SHP77 treated with DMSO at 0.1 percent for 48 hours (cell line): ENCODE results near the gene AK3.
"Not testable (repeated sequence)": the region's sequence is repeated elsewhere in the genome, so short reads cannot be mapped to it uniquely, and the experiment has no call there.

ENCODE experiments used
- DNase-seq: peaks from one replicate; lab custom pipeline; 2025; lab: John Stamatoyannopoulos, UW

Gene AK3

DNA sequence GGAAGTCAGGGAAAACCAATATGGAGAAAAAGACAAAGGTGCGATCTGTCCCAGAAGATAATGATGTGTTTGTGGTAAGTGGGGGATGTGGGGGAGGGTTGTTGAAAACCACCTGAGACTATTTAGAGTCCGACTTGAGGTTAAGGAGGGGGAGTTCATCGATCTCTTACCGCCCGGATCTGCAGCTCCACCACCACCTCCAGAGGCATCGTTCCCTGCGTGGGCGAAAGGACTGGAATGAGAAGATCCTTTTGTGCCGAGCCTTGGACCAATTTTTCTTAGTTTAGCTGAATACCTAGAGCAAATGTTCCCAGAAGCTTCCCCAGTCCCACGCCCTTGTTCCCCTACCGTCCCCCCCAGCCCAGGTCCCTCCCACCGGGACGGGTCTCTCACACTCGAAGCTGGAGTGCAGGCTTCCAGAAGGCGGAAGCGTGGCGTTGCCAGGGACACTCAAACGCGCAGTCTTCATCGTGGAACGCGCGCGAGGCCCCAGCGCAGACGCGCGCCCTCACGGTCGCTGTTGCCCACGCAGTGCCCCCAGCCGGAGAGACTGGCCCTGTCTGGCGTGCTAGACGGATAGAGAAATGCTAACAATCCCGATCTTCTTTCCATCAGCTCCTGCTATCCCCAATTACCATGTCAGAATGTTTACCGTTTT is 74.8 kb downstream of the AK3 start, which contains the start of gene SPATA6L:
SPATA6L (minus strand) TSS at position 439 of the 658 bp plus-strand sequence; CDS start at position 209, 230 bp downstream.
- peak; percentile 22 for DNase-seq

DNA sequence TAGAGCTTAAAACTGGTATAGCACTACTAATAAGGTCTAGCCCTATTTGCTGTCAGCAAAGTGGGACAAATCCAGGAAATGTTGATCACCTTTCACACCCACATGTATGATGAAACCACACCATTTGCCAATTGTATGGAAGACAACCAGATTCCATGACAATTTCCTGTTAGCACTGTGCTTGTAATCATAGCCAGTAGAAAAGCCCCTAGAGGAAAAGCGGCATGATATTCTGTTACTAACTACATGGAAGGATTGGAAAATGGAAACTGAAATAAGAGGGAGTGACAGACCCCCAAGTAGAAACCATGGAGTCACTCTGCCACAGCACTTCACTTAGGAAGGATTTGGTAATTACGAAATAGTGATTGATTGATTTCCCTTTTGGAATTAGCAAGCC is 75.6 kb downstream of the AK3 start:
- DNase-seq = no peak

- no peak for DNase-seq
Observed at GRCh38 chr9:4663956-4664355, 77.0 kb downstream of the AK3 start.

DNA sequence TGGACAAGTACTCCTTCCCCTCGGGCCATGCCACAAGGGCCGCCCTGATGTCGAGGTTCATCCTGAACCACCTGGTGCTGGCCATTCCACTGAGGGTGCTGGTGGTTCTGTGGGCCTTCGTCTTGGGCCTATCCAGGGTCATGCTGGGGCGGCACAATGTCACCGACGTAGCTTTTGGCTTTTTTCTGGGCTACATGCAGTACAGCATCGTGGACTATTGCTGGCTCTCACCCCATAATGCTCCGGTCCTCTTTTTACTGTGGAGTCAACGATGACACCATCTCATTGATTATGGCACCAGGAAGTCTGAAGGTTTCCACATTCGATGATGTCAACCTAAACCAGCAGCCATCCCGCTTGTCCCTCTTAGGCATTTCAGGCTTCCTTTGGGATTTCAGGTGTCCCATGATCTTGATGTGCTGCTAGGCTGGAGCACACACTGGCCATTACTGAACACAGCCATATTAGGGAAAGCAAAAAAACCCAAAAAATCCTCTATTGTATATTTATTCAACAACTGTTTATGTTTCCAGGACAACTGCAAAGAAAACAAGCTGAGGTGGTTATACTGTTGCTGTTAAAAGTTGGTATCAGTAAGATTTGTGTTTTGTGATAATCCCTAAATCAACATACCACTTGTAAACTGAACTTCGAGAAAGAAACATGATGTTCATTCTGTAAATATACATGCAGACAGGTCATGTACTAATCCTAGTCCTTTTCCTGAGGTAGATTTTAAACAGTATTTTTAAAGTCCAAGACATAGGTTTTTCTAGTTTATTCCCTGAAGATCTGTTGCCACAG is 77.8 kb downstream of the AK3 start:
- no peak for DNase-seq

DNA sequence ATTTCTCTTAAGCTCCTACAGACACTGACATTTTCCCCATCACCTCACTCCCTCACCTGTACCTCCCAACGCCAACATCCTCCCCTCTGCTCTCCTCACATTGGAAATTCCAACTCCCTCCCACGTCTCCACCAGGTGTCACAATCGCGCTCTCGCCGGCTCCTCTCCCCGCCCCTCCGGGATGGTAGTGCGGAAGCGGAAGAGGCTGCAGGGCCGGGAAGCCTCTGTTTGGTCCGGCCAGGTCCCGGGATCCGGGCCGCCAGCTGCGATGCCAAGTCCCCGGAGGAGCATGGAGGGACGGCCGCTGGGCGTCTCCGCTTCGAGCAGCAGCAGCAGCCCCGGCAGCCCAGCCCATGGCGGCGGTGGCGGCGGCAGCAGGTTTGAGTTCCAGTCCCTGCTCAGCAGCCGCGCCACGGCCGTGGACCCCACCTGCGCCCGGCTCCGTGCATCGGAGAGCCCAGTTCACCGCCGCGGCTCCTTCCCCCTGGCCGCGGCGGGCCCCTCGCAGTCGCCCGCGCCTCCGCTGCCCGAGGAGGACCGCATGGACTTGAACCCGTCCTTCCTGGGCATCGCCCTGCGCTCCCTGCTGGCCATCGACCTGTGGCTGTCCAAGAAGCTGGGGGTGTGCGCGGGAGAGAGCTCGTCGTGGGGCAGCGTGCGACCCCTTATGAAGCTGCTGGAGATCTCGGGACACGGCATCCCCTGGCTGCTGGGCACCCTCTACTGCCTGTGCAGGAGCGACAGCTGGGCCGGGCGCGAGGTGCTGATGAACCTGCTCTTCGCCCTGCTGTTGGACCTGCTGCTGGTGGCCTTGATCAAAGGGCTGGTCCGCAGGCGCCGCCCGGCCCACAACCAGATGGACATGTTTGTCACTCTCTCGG is 78.7 kb downstream of the AK3 start, which contains the start of gene PLPP6:
PLPP6 (plus strand) TSS at position 187 of the 881 bp plus-strand sequence; CDS start at position 269, 82 bp downstream.
- DNase-seq = peak; percentile 6

DNA sequence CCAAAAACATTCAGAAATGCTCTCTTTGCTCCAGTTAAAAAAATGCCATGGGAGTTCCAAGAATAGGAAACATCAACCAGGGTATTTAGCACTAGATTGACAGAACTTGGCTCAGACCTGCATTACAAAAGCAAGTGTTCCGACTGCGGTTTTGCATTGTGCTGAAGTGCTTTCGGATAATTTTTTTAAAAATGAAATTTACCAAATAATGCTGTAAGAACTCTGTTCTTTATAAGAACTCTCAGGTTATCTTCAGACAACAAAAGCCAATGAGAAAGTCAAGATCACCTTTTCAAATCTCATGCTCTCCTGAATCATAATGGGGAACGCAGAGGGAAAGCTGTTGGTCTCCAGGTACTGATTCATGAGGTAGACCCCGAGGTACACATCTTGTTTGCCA is 79.4 kb downstream of the AK3 start:
- DNase-seq = no peak

DNA sequence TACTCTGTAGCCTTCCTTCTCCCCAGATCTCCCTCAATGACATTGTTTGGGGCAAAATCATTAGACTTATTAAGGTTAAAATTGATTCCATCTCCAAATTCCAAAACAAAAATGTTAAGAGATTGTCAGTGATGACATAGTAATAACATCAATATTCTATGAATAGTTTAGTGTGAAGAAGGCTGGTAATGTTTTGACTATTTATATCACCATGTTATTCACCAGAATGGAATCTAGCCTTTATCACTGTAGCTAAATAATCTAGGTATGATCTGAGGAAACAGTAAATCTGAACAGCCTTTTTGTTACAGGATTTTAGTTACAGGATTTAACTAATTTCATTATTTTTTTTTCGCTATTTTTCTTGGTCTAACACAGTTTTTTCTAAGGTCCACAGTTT is 79.8 kb downstream of the AK3 start:
- DNase-seq = no peak

- not testable (repeated sequence) for DNase-seq
Observed at GRCh38 chr9:4660665-4661064, 80.3 kb downstream of the AK3 start.
